DND-41 (cell line): Measurements from ENCODE around the gene CAMTA2.
"Not testable (repeated sequence)": the region's sequence is repeated elsewhere in the genome, so short reads cannot be mapped to it uniquely, and the experiment has no call there.

Source experiments
- ATAC-seq: fragments of 200-7000 bp; cut with Tn5 transposase; 3 replicates; pipeline ENCODE4 v1.9.1; 2021; ENCODE audit warnings: low read depth; ENCODE audit not compliant: insufficient read depth
- DNase-seq: peaks from one replicate; pipeline ENCODE4 v3.0.0-alpha.2; 2020
- H2AFZ ChIP-seq: 2 replicates; pipeline ENCODE4 v1.6.0; 2012; ENCODE audit warnings: low read depth, low read length
- H3K27ac ChIP-seq: 2 replicates; pipeline ENCODE4 v1.5.1; 2012; ENCODE audit warnings: low read length, inconsistent platforms
- H3K27me3 ChIP-seq: fragments of 200-600 bp; sonication (generic); 2 replicates; pipeline ENCODE4 v1.6.0; 2012; ENCODE audit warnings: low read length, mild to moderate bottlenecking, inconsistent platforms; ENCODE audit not compliant: insufficient read depth, poor library complexity
- H3K36me3 ChIP-seq: 2 replicates; pipeline ENCODE4 v1.5.1; 2012; ENCODE audit warnings: low read length, inconsistent platforms; ENCODE audit not compliant: insufficient read depth
- H3K4me1 ChIP-seq: 2 replicates; pipeline ENCODE4 v1.5.1; 2012; ENCODE audit warnings: mild to moderate bottlenecking, low read length; ENCODE audit not compliant: insufficient read depth
- H3K4me2 ChIP-seq: 2 replicates; pipeline ENCODE4 v1.6.0; 2012; ENCODE audit warnings: mild to moderate bottlenecking, moderate library complexity, low read length, inconsistent platforms; ENCODE audit not compliant: insufficient read depth
- H3K4me3 ChIP-seq, 2 experiments: fragments of 200-600 bp in 1 of 2; shearing (Covaris generic) in 1 of 2; 2 replicates each; pipeline ENCODE4 v1.5.1; 2012 to 2016; ENCODE audit warnings: inconsistent platforms in 2 of 2, low read length in 2 of 2, mild to moderate bottlenecking in 2 of 2, low read depth in 1 of 2, moderate library complexity in 1 of 2
- H3K79me2 ChIP-seq: 2 replicates; pipeline ENCODE4 v1.6.0; 2012; ENCODE audit warnings: low read length, inconsistent platforms; ENCODE audit not compliant: insufficient read depth
- H3K9ac ChIP-seq: 2 replicates; pipeline ENCODE4 v1.6.0; 2012; ENCODE audit warnings: low read depth, mild to moderate bottlenecking, inconsistent platforms, low read length, moderate library complexity
- H3K9me3 ChIP-seq: 2 replicates; pipeline ENCODE4 v1.5.1; 2012; ENCODE audit warnings: low read length, moderate library complexity, mild to moderate bottlenecking, inconsistent platforms; ENCODE audit not compliant: insufficient read depth, severe bottlenecking
- H4K20me1 ChIP-seq: 2 replicates; pipeline ENCODE4 v1.6.0; 2012; ENCODE audit warnings: low read length; ENCODE audit not compliant: insufficient read depth
- CTCF ChIP-seq: IDR thresholded peaks from 2 replicates; pipeline ENCODE4 v1.5.1; 2012; ENCODE audit warnings: borderline replicate concordance, low read length, moderate library complexity, mild to moderate bottlenecking; ENCODE audit not compliant: poor library complexity, severe bottlenecking; ENCODE audit errors: extremely low read depth
- EZH2 ChIP-seq: IDR thresholded peaks from 3 replicates; pipeline ENCODE4 v1.6.1; 2012; ENCODE audit warnings: borderline replicate concordance, low read depth, mild to moderate bottlenecking, moderate library complexity, low read length, inconsistent platforms; ENCODE audit not compliant: severe bottlenecking

Gene CAMTA2

GRCh38 chr17:4932756-4933155, 54.7 kb downstream of the CAMTA2 start:
- Histone ChIP-seq H3K27ac (no peak overlapping the region), H3K79me2 (no peaks in the 10 kb centered on the region), H4K20me1 (peaks cover 8% of the 10 kb centered on the region; the same call in 1 of the 2 replicates), H3K4me2 (no peak overlapping the region), H2AFZ (no peak overlapping the region), H3K4me1 (no peaks in the 10 kb centered on the region), H3K36me3 (peaks cover 13% of the 10 kb centered on the region), H3K9me3 (no peaks in the 10 kb centered on the region), H3K27me3 (no peaks in the 10 kb centered on the region), H3K9ac (no peak overlapping the region), H3K4me3 (no peak overlapping the region)
- TF ChIP-seq CTCF (no peak), EZH2 (no peak)
- ATAC-seq (no peak), DNase-seq (no peak)

- H4K20me1 ChIP-seq, result peaks cover 8% of the 10 kb centered on the region; the same call in 1 of the 2 replicates
- no peak within 1 kb of the TSS for H3K9ac ChIP-seq
- no peak for DNase-seq
- TF ChIP-seq EZH2 (no peak), CTCF (no peak)
- H3K27ac ChIP-seq, result no peak within 1 kb of the TSS
- no peak within 1 kb of the TSS for H3K4me2 ChIP-seq
- H3K4me1 ChIP-seq, result no peaks in the 10 kb centered on the region
- no peaks in the 10 kb centered on the region for H3K27me3 ChIP-seq
- H3K9me3 ChIP-seq, result no peaks in the 10 kb centered on the region
- H3K4me3 ChIP-seq, result no peak within 1 kb of the TSS
- ATAC-seq, result no peak
- H2AFZ ChIP-seq, result no peak within 1 kb of the TSS
- H3K79me2 ChIP-seq, result no peaks in the 10 kb centered on the region
- H3K36me3 ChIP-seq, result peaks cover 5% of the 10 kb centered on the region
These were observed 55.5 kb downstream of the CAMTA2 start, which contains the start of gene GP1BA for GRCh38 chr17:4931963-4932362. Gene GP1BA, plus strand, starts transcription at chr17:4932277. Its CDS starts 328 bp downstream, at chr17:4932605.

GRCh38 chr17:4928881-4929280, 58.6 kb downstream of the CAMTA2 start:
- no peak overlapping the region for H3K9ac ChIP-seq
- TF ChIP-seq CTCF (no peak), EZH2 (no peak)
- H3K4me1 ChIP-seq, result no peaks in the 10 kb centered on the region
- ATAC-seq (no peak), DNase-seq (no peak)
- H3K36me3 ChIP-seq, result no peaks in the 10 kb centered on the region
- no peak overlapping the region for H3K4me3 ChIP-seq
- H3K4me2 ChIP-seq, result no peak overlapping the region
- no peaks in the 10 kb centered on the region for H3K9me3 ChIP-seq
- H3K27me3 ChIP-seq, result no peaks in the 10 kb centered on the region
- no peak overlapping the region for H3K27ac ChIP-seq
- no peaks in the 10 kb centered on the region for H3K79me2 ChIP-seq
- H4K20me1 ChIP-seq, result no peaks in the 10 kb centered on the region
- no peak overlapping the region for H2AFZ ChIP-seq

GRCh38 chr17:4926577-4927335, 60.7 kb downstream of the CAMTA2 start:
- not testable (repeated sequence) for H3K4me1 ChIP-seq, H3K79me2 ChIP-seq, H3K4me2 ChIP-seq, H3K4me3 ChIP-seq, H3K27ac ChIP-seq, H4K20me1 ChIP-seq, DNase-seq, H3K9ac ChIP-seq, H3K9me3 ChIP-seq, H3K27me3 ChIP-seq, H2AFZ ChIP-seq, H3K36me3 ChIP-seq, ATAC-seq
